ENCODE data around the gene ITPK1.

DNA sequence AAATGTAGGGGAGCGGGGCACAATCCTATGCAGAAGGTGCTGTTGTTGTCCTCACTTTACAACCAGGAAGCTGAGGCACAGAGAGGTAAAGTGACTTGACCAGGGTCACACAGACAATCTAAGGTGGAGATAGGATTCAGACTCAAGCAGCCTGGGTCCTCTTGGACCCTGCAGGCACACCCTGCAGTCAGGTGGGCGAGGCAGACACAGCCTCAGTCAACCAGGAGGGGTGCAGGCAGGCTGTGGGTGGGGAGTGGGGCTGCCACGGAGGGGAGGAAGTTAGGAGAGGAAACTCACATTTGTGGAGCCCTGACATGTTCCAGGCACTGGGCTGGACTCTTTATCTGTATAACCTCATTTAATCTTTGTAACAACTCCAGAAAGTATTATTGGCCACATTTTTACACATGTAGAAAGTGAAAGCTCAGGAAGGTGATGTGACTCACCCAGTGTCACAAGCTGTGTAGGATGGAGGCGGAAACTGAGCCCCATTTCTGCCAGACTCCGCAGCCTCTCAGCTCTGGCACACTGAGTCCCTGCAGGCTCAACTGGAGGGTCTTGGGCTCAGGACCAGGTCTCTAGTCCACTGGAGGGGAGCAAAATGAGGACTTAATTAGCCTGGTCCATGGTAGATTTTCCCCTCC is 217.7 kb downstream of the ITPK1 start:
- TF ChIP-seq PBX3 (IDR thresholded peaks at IDR 0.05; ENCODE audit: insufficient replicate concordance, low read depth, low read length) (no peak), ZSCAN29 (IDR thresholded peaks at IDR 0.05) (no peak), POLR2A (IDR thresholded peaks at IDR 0.05; ENCODE audit: low read depth, low read length) (no peak), PAX8 (IDR thresholded peaks at IDR 0.05) (no peak), MEF2A (IDR thresholded peaks at IDR 0.05; ENCODE audit: insufficient read depth, low read depth, low read length) (no peak), REST (IDR thresholded peaks at IDR 0.05; ENCODE audit: low read depth, low read length) (no peak), CHD4 (IDR thresholded peaks at IDR 0.05) (no peak), RFX5 (IDR thresholded peaks at IDR 0.05; ENCODE audit: low read depth, low read length) (no peak), CREB1 (IDR thresholded peaks at IDR 0.05; ENCODE audit: low read depth) (no peak), EZH2 (IDR thresholded peaks at IDR 0.05; ENCODE audit: borderline replicate concordance, control insufficient read depth, low read depth, low read length) (no peak)
- TF ChIP-seq, protein P1, sequence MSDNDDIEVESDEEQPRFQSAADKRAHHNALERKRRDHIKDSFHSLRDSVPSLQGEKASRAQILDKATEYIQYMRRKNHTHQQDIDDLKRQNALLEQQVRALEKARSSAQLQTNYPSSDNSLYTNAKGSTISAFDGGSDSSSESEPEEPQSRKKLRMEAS (IDR thresholded peaks at IDR 0.05; ENCODE audit: low read depth, low read length) = no peak
- TF ChIP-seq, protein P2, sequence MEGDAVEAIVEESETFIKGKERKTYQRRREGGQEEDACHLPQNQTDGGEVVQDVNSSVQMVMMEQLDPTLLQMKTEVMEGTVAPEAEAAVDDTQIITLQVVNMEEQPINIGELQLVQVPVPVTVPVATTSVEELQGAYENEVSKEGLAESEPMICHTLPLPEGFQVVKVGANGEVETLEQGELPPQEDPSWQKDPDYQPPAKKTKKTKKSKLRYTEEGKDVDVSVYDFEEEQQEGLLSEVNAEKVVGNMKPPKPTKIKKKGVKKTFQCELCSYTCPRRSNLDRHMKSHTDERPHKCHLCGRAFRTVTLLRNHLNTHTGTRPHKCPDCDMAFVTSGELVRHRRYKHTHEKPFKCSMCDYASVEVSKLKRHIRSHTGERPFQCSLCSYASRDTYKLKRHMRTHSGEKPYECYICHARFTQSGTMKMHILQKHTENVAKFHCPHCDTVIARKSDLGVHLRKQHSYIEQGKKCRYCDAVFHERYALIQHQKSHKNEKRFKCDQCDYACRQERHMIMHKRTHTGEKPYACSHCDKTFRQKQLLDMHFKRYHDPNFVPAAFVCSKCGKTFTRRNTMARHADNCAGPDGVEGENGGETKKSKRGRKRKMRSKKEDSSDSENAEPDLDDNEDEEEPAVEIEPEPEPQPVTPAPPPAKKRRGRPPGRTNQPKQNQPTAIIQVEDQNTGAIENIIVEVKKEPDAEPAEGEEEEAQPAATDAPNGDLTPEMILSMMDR (IDR thresholded peaks at IDR 0.05 in 2 of 3, conservative IDR thresholded peaks at IDR 0.05 in 1 of 3; ENCODE audit: control insufficient read depth in 2 of 3, extremely low read depth in 1 of 3, insufficient read depth in 1 of 3, low read depth in 3 of 3, low read length in 3 of 3) = no peak

All from GM12878 (cell line).